Neutrophil (primary cell): ENCODE results near the gene SYNRG.

Experiments
- H3K27ac ChIP-seq: fragments of 200-600 bp; sonication (generic); 2 replicates; pipeline ENCODE4 v1.5.1; 2016; ENCODE audit warnings: mild to moderate bottlenecking, moderate library complexity
- H3K27me3 ChIP-seq: fragments of 200-600 bp; sonication (generic); 2 replicates; pipeline ENCODE4 v1.6.0; 2016; ENCODE audit warnings: mild to moderate bottlenecking
- H3K36me3 ChIP-seq: fragments of 200-600 bp; sonication (generic); 2 replicates; pipeline ENCODE4 v1.5.1; 2017
- H3K4me1 ChIP-seq, 2 experiments: fragments of 200-600 bp in 1 of 2; sonication (generic) in 1 of 2; 1 replicate in 1 of 2; 2 replicates in 1 of 2; pipeline versions ENCODE4 v1.5.1 to v1.6.1; 2013 to 2016; ENCODE audit warnings: low read depth in 1 of 2, low read length in 1 of 2, mild to moderate bottlenecking in 1 of 2, moderate library complexity in 1 of 2; ENCODE audit not compliant: control insufficient read depth in 1 of 2, insufficient read depth in 1 of 2
- H3K4me3 ChIP-seq, 2 experiments: fragments of 200-600 bp in 1 of 2; sonication (generic) in 1 of 2; 1 replicate in 1 of 2; 2 replicates in 1 of 2; pipeline ENCODE4 v1.5.1; 2013 to 2016; ENCODE audit warnings: low read depth in 1 of 2, low read length in 1 of 2, mild to moderate bottlenecking in 1 of 2, moderate library complexity in 1 of 2
- H3K9me3 ChIP-seq: fragments of 200-600 bp; sonication (generic); 2 replicates; pipeline ENCODE4 v1.5.1; 2016
- CTCF ChIP-seq: fragments of 200-600 bp; sonication (generic); IDR thresholded peaks from 2 replicates; pipeline ENCODE4 v1.5.1; 2016; ENCODE audit warnings: antibody characterized with exemption

Gene SYNRG

DNA sequence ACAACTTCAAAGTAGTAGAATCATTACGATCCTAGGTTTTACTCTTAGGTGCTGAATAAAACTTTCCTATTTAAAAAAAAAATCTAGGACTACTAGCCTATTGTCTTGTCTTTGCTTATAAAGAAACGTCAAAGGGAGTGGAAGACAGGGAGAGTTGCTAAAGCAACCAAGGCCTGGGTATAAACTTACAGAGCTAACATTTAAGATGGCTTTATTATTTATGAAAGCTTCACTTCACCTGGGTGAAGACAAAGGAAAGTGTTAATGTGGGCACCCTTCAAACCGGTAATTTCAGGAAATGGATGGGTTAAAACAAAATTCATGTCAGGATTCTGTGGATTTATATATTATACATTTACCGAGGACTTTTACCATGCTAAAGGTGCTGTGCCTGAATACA is 117.1 kb downstream of the SYNRG start:
- Histone ChIP-seq H3K4me3 (no peak overlapping the region), H3K9me3 (no peaks in the 10 kb centered on the region), H3K36me3 (no peaks in the 10 kb centered on the region), H3K27ac (no peak overlapping the region), H3K27me3 (peaks cover 56% of the 10 kb centered on the region), H3K4me1 (peaks cover 22% of the 10 kb centered on the region in 2 experiments)
- no peak for TF ChIP-seq CTCF

DNA sequence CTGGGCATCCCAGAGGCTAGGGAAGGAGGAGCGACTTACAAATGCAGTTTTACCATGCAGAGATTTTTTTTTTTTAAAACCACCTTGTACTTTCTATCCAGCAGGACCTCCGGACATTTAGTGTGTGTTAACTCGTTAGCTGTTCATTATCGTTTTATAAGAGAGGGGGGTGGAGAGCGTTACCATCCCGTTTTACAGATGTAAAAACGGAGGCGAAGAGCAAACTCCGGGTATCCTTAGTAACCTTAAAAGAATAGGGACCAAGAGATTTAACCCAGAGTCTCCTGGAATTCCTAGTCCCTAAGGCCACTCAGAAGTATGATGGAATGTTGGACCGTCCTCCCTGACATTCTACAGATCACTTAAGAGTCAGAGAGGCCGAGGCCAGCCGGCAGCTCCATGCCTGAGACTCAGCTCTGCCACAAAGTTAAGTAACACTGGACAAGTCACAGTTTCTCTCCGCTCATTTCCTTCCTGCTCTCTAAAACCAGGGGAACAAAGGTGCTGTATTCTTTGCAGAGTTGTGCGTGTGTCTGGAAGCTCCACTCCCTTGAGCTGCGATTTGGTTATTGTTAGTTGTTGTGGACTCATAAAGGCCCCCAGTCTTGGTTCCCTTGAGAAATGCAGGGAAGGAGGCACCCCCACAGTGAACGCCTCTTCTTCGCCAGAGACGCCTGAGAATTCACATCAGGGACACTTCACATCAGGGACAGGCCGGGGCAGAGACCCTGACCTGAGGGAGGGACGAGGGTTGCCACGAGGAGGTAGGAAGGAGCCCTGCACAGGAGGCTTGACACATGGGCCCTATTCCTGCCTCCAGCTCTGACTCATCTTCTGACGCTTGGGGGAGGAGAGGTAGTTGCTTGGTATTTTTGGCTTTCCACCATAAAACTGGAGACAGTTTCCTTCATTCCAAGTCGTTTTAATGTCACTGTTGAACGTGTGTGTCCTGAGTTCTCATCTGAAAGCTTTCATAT is 118.3 kb downstream of the SYNRG start:
- Histone ChIP-seq H3K4me3 (no peak overlapping the region), H3K27me3 (peaks cover 69% of the 10 kb centered on the region), H3K4me1 (peaks cover 22% of the 10 kb centered on the region in 2 experiments), H3K36me3 (no peaks in the 10 kb centered on the region), H3K27ac (no peak overlapping the region), H3K9me3 (no peaks in the 10 kb centered on the region)
- no peak for TF ChIP-seq CTCF

DNA sequence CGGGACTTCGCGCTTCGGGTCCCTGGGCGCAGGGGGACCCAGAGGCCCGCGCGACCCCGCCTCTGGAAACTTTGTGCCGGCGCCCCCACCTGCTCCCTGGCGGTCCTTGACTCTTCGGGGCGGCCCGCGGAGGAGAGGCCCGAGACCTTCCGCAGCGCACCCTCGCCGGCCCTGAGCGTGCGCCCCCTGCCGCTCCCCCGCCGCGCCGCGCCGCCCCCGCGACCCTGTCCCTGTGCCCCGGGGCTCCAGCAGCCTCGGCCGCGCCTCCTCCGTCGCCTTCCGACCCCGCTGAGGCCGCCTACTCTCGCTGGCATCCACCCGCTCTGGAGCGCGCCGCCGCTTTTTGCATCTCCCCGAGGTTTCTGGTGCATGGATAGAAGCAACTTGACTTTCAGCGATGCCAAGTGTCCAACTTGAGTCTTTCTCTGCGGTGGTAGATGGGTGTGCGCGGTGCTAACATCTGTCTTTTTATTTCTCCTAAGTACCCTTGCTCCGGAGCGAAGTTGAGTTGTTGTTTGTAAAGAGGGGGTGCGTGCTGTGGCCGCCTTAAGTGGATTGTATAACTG is 119.1 kb downstream of the SYNRG start:
- peaks cover 22% of the 10 kb centered on the region in 2 experiments for H3K4me1 ChIP-seq
- H3K9me3 ChIP-seq: no peaks in the 10 kb centered on the region
- peak overlapping the region in 1 of 2 experiments; percentile 10 for H3K4me3 ChIP-seq
- H3K27ac ChIP-seq: no peak overlapping the region
- peaks cover 69% of the 10 kb centered on the region for H3K27me3 ChIP-seq
- H3K36me3 ChIP-seq: no peaks in the 10 kb centered on the region
- no peak for TF ChIP-seq CTCF

GRCh38 chr17:37489197-37490001 is 119.8 kb downstream of the SYNRG start, which contains the start of gene DUSP14:
DUSP14 (plus strand) TSS chr17:37489891; CDS start chr17:37512273, 22,382 bp downstream.
- TF ChIP-seq CTCF: no peak
- Histone ChIP-seq H3K4me3 (peak within 1 kb of the TSS; percentile 40 to 59), H3K36me3 (no peaks in the 10 kb centered on the region), H3K27ac (no peak within 1 kb of the TSS), H3K27me3 (peaks cover 69% of the 10 kb centered on the region), H3K9me3 (no peaks in the 10 kb centered on the region), H3K4me1 (peaks cover 22% of the 10 kb centered on the region in 2 experiments)

DNA sequence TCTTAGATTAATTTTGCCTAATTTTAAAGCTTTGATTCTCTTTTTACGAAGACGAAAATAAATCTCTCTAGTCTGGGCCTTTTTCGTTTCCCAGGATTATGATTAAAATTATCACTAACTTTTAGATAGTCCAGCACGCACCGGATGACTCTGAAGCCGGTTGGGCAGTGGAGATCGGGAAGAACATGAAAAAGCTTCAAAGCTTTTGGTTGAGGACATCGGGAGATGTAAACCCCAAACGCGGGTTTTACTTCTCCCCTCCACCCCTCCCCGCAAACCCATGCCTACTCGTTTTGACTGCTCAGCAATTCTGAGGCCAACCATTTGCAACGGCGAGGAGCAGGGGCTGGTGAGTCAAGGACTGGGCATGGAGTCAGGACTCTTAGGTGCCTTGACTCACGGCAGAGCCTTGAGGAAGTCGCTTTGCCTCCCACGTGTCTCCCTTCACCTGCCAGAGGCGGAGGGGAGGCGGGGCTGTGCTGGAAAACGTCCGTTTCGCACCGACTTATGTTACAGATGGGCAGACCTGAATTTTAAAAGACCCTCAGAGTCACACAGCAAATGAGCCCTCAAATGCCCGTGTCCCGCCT is 120.5 kb downstream of the SYNRG start:
- peak overlapping the region in 1 of 2 experiments; percentile 59 for H3K4me3 ChIP-seq
- peaks cover 69% of the 10 kb centered on the region for H3K27me3 ChIP-seq
- H3K27ac ChIP-seq: no peak overlapping the region
- H3K9me3 ChIP-seq: no peaks in the 10 kb centered on the region
- no peaks in the 10 kb centered on the region for H3K36me3 ChIP-seq
- H3K4me1 ChIP-seq: peaks cover 22% of the 10 kb centered on the region in 2 experiments
- no peak for TF ChIP-seq CTCF
